GM18499 (cell line): Measurements from ENCODE around the gene DDX21.
A peak's percentile ranks its signal among the peaks of the same experiment; 100 is the strongest.
"Not testable (repeated sequence)": the region's sequence is repeated elsewhere in the genome, so short reads cannot be mapped to it uniquely, and the experiment has no call there.

ENCODE experiments used
- ATAC-seq: cut with Tn5 transposase; IDR thresholded peaks from one replicate; pipeline ENCODE4 v1.9.1; 2021; ENCODE audit warnings: moderate number of reproducible peaks; ENCODE audit not compliant: insufficient read depth, unreplicated experiment

The DDX21 gene

GRCh38 chr10:68955832-68956532 lies at the start of gene DDX21:
Gene DDX21, plus strand, starts transcription at chr10:68956170. Its CDS starts 56 bp downstream, at chr10:68956226.
- ATAC-seq = peak; percentile 52

GRCh38 chr10:68924593-68924992 lies 31.4 kb upstream of the DDX21 start:
- no peak for ATAC-seq

- no peak for ATAC-seq
These were observed 30.5 kb upstream of the DDX21 start for GRCh38 chr10:68925489-68925888.

- ATAC-seq = not testable (repeated sequence)
These were observed 26.8 kb upstream of the DDX21 start for GRCh38 chr10:68929157-68929556.

GRCh38 chr10:68929888-68930287 lies 26.1 kb upstream of the DDX21 start:
- not testable (repeated sequence) for ATAC-seq

GRCh38 chr10:68932860-68933259 lies 23.1 kb upstream of the DDX21 start:
- ATAC-seq = not testable (repeated sequence)

- ATAC-seq = no peak
These were observed 21.0 kb upstream of the DDX21 start for GRCh38 chr10:68934994-68935393.

- ATAC-seq = no peak
These were observed 17.9 kb upstream of the DDX21 start for GRCh38 chr10:68938117-68938516.

- no peak for ATAC-seq
These were observed 17.1 kb upstream of the DDX21 start for GRCh38 chr10:68938884-68939283.

- not testable (repeated sequence) for ATAC-seq
These were observed 15.1 kb upstream of the DDX21 start for GRCh38 chr10:68940917-68941316.

GRCh38 chr10:68950598-68950997 lies 5.4 kb upstream of the DDX21 start:
- ATAC-seq = no peak

GRCh38 chr10:68954904-68955303 lies 1.1 kb upstream of the DDX21 start:
- ATAC-seq = no peak

GRCh38 chr10:68955355-68955831 lies 577 bp upstream of the DDX21 start:
- ATAC-seq = peak; percentile 8

- ATAC-seq = no peak
These were observed 1.3 kb downstream of the DDX21 start for GRCh38 chr10:68957284-68957615.

- no peak for ATAC-seq
These were observed 1.7 kb downstream of the DDX21 start for GRCh38 chr10:68957654-68958053.

GRCh38 chr10:68959695-68960527 lies 3.9 kb downstream of the DDX21 start:
- no peak for ATAC-seq

GRCh38 chr10:68963151-68963550 lies 7.2 kb downstream of the DDX21 start:
- no peak for ATAC-seq

GRCh38 chr10:68973975-68974374 lies 18.0 kb downstream of the DDX21 start:
- ATAC-seq = no peak

GRCh38 chr10:68975936-68976473 lies 20.0 kb downstream of the DDX21 start:
- ATAC-seq = not testable (repeated sequence)

GRCh38 chr10:68979738-68980137 lies 23.8 kb downstream of the DDX21 start:
- not testable (repeated sequence) for ATAC-seq

- ATAC-seq = no peak
These were observed 25.1 kb downstream of the DDX21 start for GRCh38 chr10:68981074-68981473.
